GM12878 (cell line): Measurements from ENCODE around the gene PPARA. TPM values are rescaled to one million over a fixed set of nuclear protein-coding genes. Genes with fewer than 3 reads are reported as not detected.

Experiments
- ATAC-seq: fragments of 200-7000 bp; cut with Tn5 transposase; 3 replicates; pipeline ENCODE4 v1.9.1; 2020; ENCODE audit warnings: mild to moderate bottlenecking, moderate library complexity
- BruUV-seq: library from RNA; stranded (reverse); fragments of 400-500 nt; replicated peaks from 2 replicates; lab custom pipeline; 2021; lab: Mats Ljungman, UMichigan
- CTCF ChIA-PET: fragments of 300-600 bp; sonication (Branson Sonifier 250); formaldehyde crosslinking; extraction: SDS; loops from one replicate; lab custom pipeline; 2021; ENCODE audit warnings: inconsistent platforms; lab: Yijun Ruan, JAX
- POLR2A ChIA-PET: fragments of 350-600 bp; formaldehyde crosslinking; extraction: SDS; loops from one replicate; lab custom pipeline; 2021; ENCODE audit warnings: inconsistent platforms; lab: Charles Lee
- RAD21 ChIA-PET: fragments of 300-600 bp; sonication (Branson Sonifier 250); formaldehyde crosslinking; loops from one replicate; lab custom pipeline; 2023; ENCODE audit warnings: antibody characterized with exemption; ENCODE audit not compliant: unreplicated experiment; lab: Charles Lee
- SMC1A ChIA-PET: fragments of 300-600 bp; sonication (Branson Sonifier 250); formaldehyde crosslinking; loops from one replicate; lab custom pipeline; 2023; ENCODE audit not compliant: unreplicated experiment, uncharacterized antibody; lab: Charles Lee
- DNase-seq: peaks from one replicate; pipeline ENCODE4 v3.0.0-alpha.2; 2011; ENCODE audit warnings: low read depth, low spot score
- FAIRE-seq: peaks from 3 replicates; lab custom pipeline; 2011; peaks lifted over from hg19 to GRCh38; lab: Jason Lieb, UNC
- H2AFZ ChIP-seq: 2 replicates; pipeline ENCODE4 v1.6.0; 2011; ENCODE audit warnings: low read depth, low read length, control low read depth; ENCODE audit not compliant: control insufficient read depth
- H3K27ac ChIP-seq: 2 replicates; pipeline ENCODE4 v1.5.1; 2011; ENCODE audit warnings: control low read depth; ENCODE audit not compliant: control insufficient read depth, insufficient read depth
- H3K27me3 ChIP-seq, 2 experiments: replicated peaks in 1 of 2; 2 replicates each; pipeline versions ENCODE4 v1.6.0 to v1.6.1; 2011; ENCODE audit warnings: low read length in 1 of 2; ENCODE audit not compliant: control insufficient read depth in 2 of 2, insufficient read depth in 2 of 2
- H3K36me3 ChIP-seq, 2 experiments: 2 replicates each; pipeline ENCODE4 v1.5.1; 2011; ENCODE audit warnings: low read length in 1 of 2; ENCODE audit not compliant: control insufficient read depth in 2 of 2, insufficient read depth in 2 of 2
- H3K4me1 ChIP-seq: 2 replicates; pipeline ENCODE4 v1.6.1; 2011; ENCODE audit warnings: mild to moderate bottlenecking, low read length, moderate library complexity, mixed read lengths; ENCODE audit not compliant: control insufficient read depth, insufficient read depth
- H3K4me2 ChIP-seq: 2 replicates; pipeline ENCODE4 v1.6.0; 2011; ENCODE audit warnings: control low read depth; ENCODE audit not compliant: control insufficient read depth, insufficient read depth
- H3K4me3 ChIP-seq: fragments of 200-600 bp; sonication (generic); 2 replicates; pipeline ENCODE4 v1.5.1; 2016
- H3K79me2 ChIP-seq: 2 replicates; pipeline ENCODE4 v1.6.0; 2011; ENCODE audit warnings: low read length; ENCODE audit not compliant: control insufficient read depth, insufficient read depth
- H3K9ac ChIP-seq: 2 replicates; pipeline ENCODE4 v1.8.0; 2011; ENCODE audit warnings: low read length, control low read depth, mixed read lengths; ENCODE audit not compliant: control insufficient read depth, insufficient read depth
- H3K9me3 ChIP-seq: replicated peaks from 3 replicates; pipeline ENCODE4 v1.5.1; 2011; ENCODE audit warnings: mild to moderate bottlenecking, low read length; ENCODE audit not compliant: control insufficient read depth, insufficient read depth
- H4K20me1 ChIP-seq: 2 replicates; pipeline ENCODE4 v1.6.0; 2011; ENCODE audit not compliant: control insufficient read depth, insufficient read depth
- BACH1 ChIP-seq: fragments of 450-650 bp; IDR thresholded peaks from 2 replicates; pipeline ENCODE4 v1.6.1; 2017; ENCODE audit warnings: mild to moderate bottlenecking, borderline replicate concordance
- CEBPZ ChIP-seq: fragments of 150-350 bp; IDR thresholded peaks from 2 replicates; pipeline ENCODE4 v1.6.1; 2016; ENCODE audit warnings: low read depth, low read length
- FOS ChIP-seq: IDR thresholded peaks from 3 replicates; pipeline ENCODE4 v1.6.1; 2011; ENCODE audit warnings: borderline replicate concordance; ENCODE audit not compliant: insufficient read length; ENCODE audit errors: extremely low read depth
- HCFC1 ChIP-seq: fragments of 150-350 bp; IDR thresholded peaks from 2 replicates; pipeline ENCODE4 v1.6.1; 2014; ENCODE audit warnings: low read length
- HDAC6 ChIP-seq: fragments of 200-600 bp; sonication (generic); IDR thresholded peaks from one replicate; pipeline ENCODE4 v1.8.0; 2017; ENCODE audit warnings: antibody characterized with exemption; ENCODE audit not compliant: unreplicated experiment
- NR2C1 ChIP-seq: fragments of 450-650 bp; IDR thresholded peaks from 2 replicates; pipeline ENCODE4 v1.6.1; 2017; ENCODE audit warnings: antibody characterized with exemption, mild to moderate bottlenecking, moderate library complexity
- RCOR1 ChIP-seq: conservative IDR thresholded peaks from 2 replicates; pipeline ENCODE4 v1.6.1; 2012; ENCODE audit warnings: low read depth, low read length, improper control_type of control experiment
- SUZ12 ChIP-seq: fragments of 200-600 bp; sonication (generic); IDR thresholded peaks from one replicate; pipeline ENCODE4 v1.6.1; 2018; ENCODE audit warnings: antibody characterized with exemption, mild to moderate bottlenecking; ENCODE audit not compliant: unreplicated experiment
- ZBTB11 ChIP-seq: fragments of 450-650 bp; formaldehyde crosslinking; IDR thresholded peaks from 2 replicates; pipeline ENCODE4 v1.5.0; 2022; ENCODE audit warnings: mild to moderate bottlenecking, missing genetic modification characterization
- ZSCAN29 ChIP-seq: fragments of 450-650 bp; IDR thresholded peaks from 2 replicates; pipeline ENCODE4 v1.6.1; 2017; ENCODE audit warnings: mild to moderate bottlenecking, moderate library complexity
- WGBS: methylation state at CpG from one replicate; pipeline ENCODE4 v1.1.6; 2016; ENCODE audit warnings: low lambda C conversion rate; ENCODE audit not compliant: insufficient replicate concordance, insufficient coverage; ENCODE audit errors: missing lambda C conversion rate; 5-methylcytosine and 5-hydroxymethylcytosine counted together
- in situ Hi-C: fragments of 300-500 bp; cut with MboI; formaldehyde crosslinking; loops from 9 replicates; pipeline ENCODE4 v1.14.3; 2018; ENCODE audit warnings: mixed read lengths
- intact Hi-C: fragments of 100-400 bp; cut with micrococcal nuclease; formaldehyde crosslinking; loops from one replicate; pipeline ENCODE4 v1.14.2; 2022; ENCODE audit not compliant: unreplicated experiment
- polyA plus RNA-seq, 11 experiments: library from polyadenylated mRNA; depleted of rRNA in 4 of 11; unstranded in 6 of 11; stranded (reverse) in 5 of 11; fragments of >200 nt; fragmentation: Nextera tagmentation in 4 of 11; fragmentation: Illumina TruSeq in 1 of 11; extraction: Ambion mirVana in 4 of 11; extraction: Trizol in 1 of 11; gene quantifications; 1 replicate in 1 of 11; 2 replicates in 10 of 11; pipeline versions ENCODE4 v1.2.1 to v1.2.3, GENCODE V29; 2011 to 2016; ENCODE audit warnings: inconsistent platforms in 2 of 11, missing spikeins in 2 of 11, low read depth in 1 of 11
- total RNA-seq, 4 experiments: library from RNA; depleted of rRNA in 3 of 4; stranded (reverse); fragments of >200 nt in 3 of 4; fragmentation: Illumina TruSeq in 1 of 4; extraction: Trizol in 1 of 4; gene quantifications; 2 replicates each; pipeline versions ENCODE4 v1.2.1 to v1.2.3, GENCODE V29; 2013 to 2021

Gene PPARA
- total and polyA plus RNA-seq, 10 of the 15 experiments (the other 5 are each of a cell fraction or from before 2014, with no cell fraction given): 0.72 to 10.4 (median 4.6) TPM

GRCh38 chr22:46124383-46125144 is 25.8 kb upstream of the PPARA start:
- ATAC-seq: no peak
- Histone ChIP-seq H3K4me2 (no peak overlapping the region), H3K9ac (no peak overlapping the region), H3K36me3 (no peaks in the 10 kb centered on the region), H3K4me3 (no peak overlapping the region), H3K79me2 (no peaks in the 10 kb centered on the region), H3K9me3 (no peaks in the 10 kb centered on the region), H2AFZ (no peak overlapping the region), H3K27ac (no peak overlapping the region), H4K20me1 (no peaks in the 10 kb centered on the region), H3K4me1 (peaks cover 6% of the 10 kb centered on the region), H3K27me3 (no peaks in the 10 kb centered on the region)
- no peak for DNase-seq
- ChIA-PET CTCF (interaction anchor here (1.1 to 1.8 kb wide), 4 partner anchors 129 to 647 kb away, joined by 3 to 4 read pairs (median 4); partner anchors contain the start of gene GTSE1), SMC1A (no interaction called here), RAD21 (no interaction called here), POLR2A (no interaction called here)
- in situ Hi-C loops (loop anchor here (5.0 kb wide), 2 partner anchors 188 to 418 kb away; no protein-coding TSS in a partner anchor), intact Hi-C loops (loop anchor here (5.0 kb wide), 2 partner anchors 173 to 418 kb away; partner anchors contain the start of gene GTSE1)
- BruUV-seq: no TSS peak
- TF ChIP-seq NR2C1 (no peak), RCOR1 (no peak), FOS (no peak), ZSCAN29 (no peak), HDAC6 (no peak)
- FAIRE-seq: no peak
- 68% methylated on average over 12 of the region's 12 CpGs for WGBS

GRCh38 chr22:46125311-46125710 is 25.0 kb upstream of the PPARA start:
- BruUV-seq: no TSS peak
- no peaks in the 10 kb centered on the region for H4K20me1 ChIP-seq
- WGBS: 43% methylated on average over 7 of the region's 7 CpGs
- FAIRE-seq (no peak), ATAC-seq (no peak), DNase-seq (no peak)
- H3K9ac ChIP-seq: no peak overlapping the region
- peaks cover 13% of the 10 kb centered on the region for H3K4me1 ChIP-seq
- H3K27ac ChIP-seq: no peak overlapping the region
- no peaks in the 10 kb centered on the region for H3K27me3 ChIP-seq
- ChIA-PET CTCF (interaction anchor here (1.1 to 1.8 kb wide), 4 partner anchors 130 to 648 kb away, joined by 3 to 4 read pairs (median 4); partner anchors contain the start of gene GTSE1), POLR2A (no interaction called here), SMC1A (no interaction called here), RAD21 (no interaction called here)
- intact Hi-C loops: no loop called here
- no peak overlapping the region for H3K4me2 ChIP-seq
- H3K36me3 ChIP-seq: no peaks in the 10 kb centered on the region
- in situ Hi-C loops: no loop called here
- H3K79me2 ChIP-seq: no peaks in the 10 kb centered on the region
- H2AFZ ChIP-seq: no peak overlapping the region
- H3K4me3 ChIP-seq: no peak overlapping the region
- H3K9me3 ChIP-seq: no peaks in the 10 kb centered on the region
- TF ChIP-seq HCFC1 (no peak), BACH1 (no peak), CEBPZ (no peak), ZBTB11 (CRISPR knock-in tag) (no peak), SUZ12 (no peak)
